GM21447 (cell line): ENCODE measurements around the gene NELFA.
"Not testable (repeated sequence)": the region's sequence is repeated elsewhere in the genome, so short reads cannot be mapped to it uniquely, and the experiment has no call there.

Experiments
- ATAC-seq: cut with Tn5 transposase; IDR thresholded peaks from one replicate; pipeline ENCODE4 v1.9.1; 2021; ENCODE audit not compliant: unreplicated experiment

Gene NELFA

GRCh38 chr4:2040391-2041238 lies 31.8 kb upstream of the NELFA start:
- no peak for ATAC-seq

DNA sequence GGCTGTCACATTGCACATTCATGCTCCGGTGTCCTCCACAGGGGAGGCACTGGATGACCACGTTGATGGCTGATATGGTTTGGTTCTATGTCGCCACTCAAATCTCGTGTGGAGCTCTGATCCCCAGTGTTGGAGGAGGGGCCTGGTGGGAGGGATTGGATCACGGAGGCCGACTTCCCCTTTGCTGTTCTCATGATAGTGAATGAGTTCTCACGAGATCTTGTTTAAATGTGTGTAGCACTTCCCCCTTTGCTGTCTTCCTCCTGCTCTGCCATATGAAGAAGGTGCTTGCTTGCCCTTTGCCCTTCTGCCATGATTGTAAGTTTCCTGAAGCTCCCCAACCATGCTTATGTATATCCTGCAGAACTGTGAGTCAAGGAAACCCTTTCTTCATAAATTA lies 28.1 kb upstream of the NELFA start:
- ATAC-seq: no peak

DNA sequence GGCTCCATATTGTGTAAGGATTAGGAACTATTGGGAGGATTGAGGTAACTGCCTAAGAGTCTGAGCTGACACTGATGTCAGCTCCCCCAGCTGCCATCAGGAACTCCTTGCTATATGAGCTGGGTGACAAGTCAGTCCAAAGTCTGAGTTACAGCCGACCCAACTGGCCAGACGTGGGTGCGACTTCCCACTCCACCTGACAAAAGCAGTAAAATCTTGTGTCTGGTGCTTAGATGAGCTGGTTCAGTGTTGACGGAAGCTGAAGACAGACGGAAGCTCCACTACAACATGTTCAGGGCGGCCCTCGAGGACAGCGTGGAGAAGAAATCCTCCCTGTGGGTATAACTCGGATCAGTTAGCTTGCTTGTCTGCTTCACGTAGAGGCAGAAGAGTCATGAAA lies 27.6 kb upstream of the NELFA start:
- ATAC-seq: no peak

- ATAC-seq: not testable (repeated sequence)
Observed at GRCh38 chr4:2031161-2031560, 22.4 kb upstream of the NELFA start.

DNA sequence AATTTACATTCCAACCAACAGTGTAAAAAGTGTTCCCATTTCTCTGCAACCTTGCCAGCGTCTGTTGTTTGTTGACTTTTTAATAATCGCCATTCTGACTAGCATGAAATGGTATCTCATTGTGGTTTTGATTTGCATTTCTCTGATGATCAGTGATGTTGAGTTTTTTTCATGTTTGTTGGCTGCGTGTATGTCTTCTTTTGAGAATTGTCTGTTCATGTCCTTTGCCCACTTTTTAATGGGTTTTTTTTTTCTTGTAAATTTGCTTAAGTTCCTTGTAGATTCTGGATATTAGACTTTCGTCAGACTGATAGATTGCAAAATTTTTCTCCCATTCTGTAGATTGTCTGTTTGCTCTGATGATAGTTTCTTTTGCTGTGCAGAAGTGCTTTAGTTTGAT lies 18.3 kb upstream of the NELFA start:
- ATAC-seq: not testable (repeated sequence)

DNA sequence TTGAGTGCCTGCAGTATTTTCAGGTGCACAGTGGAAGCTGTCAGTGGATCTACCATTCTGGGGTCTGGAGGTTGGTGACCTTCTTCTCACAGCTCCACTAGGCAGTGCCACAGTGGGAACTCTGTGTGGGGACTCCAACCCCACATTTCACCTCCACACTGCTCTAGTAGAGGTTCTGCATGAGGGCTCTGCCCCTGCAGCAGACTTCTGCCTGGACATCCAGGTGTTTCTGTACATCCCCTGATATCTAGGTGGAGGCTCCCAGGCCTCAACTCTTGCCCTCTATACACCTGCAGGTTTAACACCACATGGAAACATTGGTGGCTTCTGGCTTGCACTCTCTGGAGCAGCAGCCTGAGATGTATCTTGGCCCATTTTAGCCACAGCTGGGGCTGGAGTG lies 17.0 kb upstream of the NELFA start:
- no peak for ATAC-seq

GRCh38 chr4:2024683-2025082 lies 15.9 kb upstream of the NELFA start:
- ATAC-seq: no peak

DNA sequence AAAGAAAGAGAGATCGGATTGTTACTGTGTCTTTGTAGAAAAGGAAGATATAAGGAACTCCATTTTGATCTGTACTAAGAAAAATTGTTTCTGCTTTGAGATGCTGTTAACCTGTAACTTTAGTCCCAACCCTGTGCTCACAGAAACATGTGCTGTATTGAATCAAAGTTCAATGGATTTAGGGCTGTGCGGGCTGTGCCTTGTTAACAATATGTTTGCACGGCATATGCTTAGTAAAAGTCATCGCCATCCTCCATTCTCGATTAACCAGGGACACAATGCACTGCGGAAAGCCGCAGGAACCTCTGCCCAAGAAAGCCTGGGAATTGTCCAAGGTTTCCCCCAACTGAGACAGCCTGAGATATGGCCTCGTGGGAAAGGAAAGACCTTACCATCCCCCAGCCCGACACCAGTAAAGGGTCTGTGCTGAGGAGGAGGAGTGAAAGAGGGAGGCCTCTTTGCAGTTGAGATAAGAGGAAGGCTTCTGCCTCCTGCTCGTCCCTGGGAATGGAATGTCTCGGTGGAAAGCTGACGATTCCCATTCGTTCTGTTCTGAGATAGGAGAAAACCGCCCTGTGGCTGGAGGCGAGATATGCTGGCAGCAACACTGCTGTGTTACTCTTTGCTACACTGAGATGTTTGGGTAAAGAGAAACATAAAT lies 12.7 kb upstream of the NELFA start:
- ATAC-seq: not testable (repeated sequence)

- ATAC-seq: no peak
Observed at GRCh38 chr4:2015008-2015407, 6.2 kb upstream of the NELFA start.

DNA sequence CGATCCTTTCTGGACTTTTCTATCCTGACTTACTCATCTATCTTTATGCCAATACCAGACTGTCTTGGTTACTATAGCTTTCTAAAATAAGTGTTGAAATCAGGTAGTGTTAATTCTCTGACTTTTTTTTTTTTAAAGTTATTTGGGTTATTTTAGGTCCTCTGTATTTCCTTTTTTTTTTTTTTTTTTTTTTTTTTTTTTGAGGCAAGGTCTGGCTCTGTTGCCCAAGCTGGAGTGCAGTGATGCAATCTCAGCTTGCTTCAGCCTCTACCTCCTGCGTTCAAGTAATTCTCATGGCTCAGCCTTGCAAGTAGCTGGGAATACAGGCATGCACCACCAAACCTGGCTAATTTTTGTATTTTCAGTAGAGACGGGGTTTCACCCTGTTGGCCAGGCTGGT lies 2.8 kb upstream of the NELFA start:
- no peak for ATAC-seq

- ATAC-seq: peak; percentile 19
Observed at GRCh38 chr4:2009651-2010233, 968 bp upstream of the NELFA start.

DNA sequence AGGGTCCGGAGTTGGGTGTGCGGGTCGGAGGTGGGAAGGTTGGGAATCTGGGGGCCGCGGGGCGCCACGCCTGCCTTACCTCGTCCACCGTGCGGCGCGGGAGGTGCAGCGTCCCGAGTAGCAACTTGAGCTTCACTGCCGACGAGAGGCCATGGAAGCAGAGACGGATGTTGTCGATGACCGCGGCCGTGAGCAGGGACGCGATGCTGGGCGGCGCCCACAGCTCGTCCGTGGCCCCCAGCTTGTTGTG lies 178 bp downstream of the NELFA start:
- ATAC-seq: no peak

GRCh38 chr4:2007804-2008670 lies 737 bp downstream of the NELFA start:
- no peak for ATAC-seq

- ATAC-seq: no peak
Observed at GRCh38 chr4:2006956-2007653, 1.7 kb downstream of the NELFA start.

DNA sequence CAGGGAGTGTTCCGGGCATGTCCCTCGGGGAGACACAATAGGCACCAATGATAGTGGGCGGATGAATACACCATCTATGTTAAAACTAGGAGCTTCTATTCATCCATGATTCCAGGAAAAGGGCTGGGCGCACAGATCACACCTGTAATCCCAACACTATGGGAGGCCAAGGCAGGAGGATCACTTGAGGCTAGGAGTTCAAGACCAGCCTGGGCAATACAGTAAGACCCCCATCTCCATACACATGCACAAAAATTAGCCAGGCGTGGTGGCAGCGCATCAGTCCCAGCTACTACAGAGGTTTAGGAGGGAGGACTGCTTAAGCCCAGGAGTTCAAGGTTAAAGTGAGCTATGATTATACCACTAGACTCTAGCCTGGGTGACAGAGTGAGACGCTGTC lies 2.4 kb downstream of the NELFA start:
- ATAC-seq: no peak

DNA sequence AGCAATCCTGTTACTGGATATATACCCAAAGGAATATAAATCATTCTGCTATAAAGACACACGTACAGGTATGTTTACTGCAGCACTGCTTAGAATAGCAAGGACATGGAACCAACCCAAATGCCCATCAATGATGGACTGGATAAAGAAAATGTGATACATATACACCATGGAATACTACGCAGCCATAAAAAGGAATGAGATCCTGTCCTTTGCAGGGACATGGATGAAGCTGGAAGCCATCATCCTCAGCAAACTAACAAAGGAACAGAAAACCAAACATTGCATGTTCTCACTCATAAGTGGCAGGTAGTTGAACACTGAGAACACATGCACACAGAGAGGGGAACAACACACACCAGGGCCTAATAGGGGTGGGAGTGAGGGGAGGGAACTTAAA lies 5.4 kb downstream of the NELFA start:
- ATAC-seq: not testable (repeated sequence)

DNA sequence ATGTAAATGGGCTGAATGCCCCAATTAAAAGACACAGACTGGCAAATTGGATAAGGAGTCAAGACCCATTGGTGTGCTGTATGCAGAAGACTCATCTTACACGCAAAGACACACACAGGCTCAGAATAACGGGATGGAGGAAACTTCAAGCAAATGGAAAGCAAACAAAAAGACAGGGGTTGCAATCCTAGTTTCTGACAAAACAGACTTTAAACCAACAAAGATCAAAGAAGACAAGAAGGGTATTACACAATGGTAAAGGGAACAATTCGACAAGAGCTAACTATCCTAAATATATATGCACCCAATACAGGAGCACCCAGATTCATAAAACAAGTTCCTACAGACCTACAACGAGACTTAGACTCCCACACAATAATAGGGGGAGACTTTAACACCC lies 9.5 kb downstream of the NELFA start:
- not testable (repeated sequence) for ATAC-seq

- ATAC-seq: no peak
Observed at GRCh38 chr4:1998296-1998695, 10.5 kb downstream of the NELFA start.

- no peak for ATAC-seq
Observed at GRCh38 chr4:1997712-1998111, 11.1 kb downstream of the NELFA start.

- no peak for ATAC-seq
Observed at GRCh38 chr4:1996866-1997611, 11.7 kb downstream of the NELFA start.
